Activated gamma-delta T cell treated with Interleukin-2 at 50 U/mL for 16 hours (primary cell): ENCODE measurements around the gene ATP2B2.
"Not testable (repeated sequence)": the region's sequence is repeated elsewhere in the genome, so short reads cannot be mapped to it uniquely, and the experiment has no call there.

ENCODE experiments used
- DNase-seq: peaks from one replicate; pipeline ENCODE4 v3.0.0-alpha.2; 2020

Gene ATP2B2

GRCh38 chr3:10317311-10317960, 187.9 kb downstream of the ATP2B2 start:
- DNase-seq, result no peak

DNA sequence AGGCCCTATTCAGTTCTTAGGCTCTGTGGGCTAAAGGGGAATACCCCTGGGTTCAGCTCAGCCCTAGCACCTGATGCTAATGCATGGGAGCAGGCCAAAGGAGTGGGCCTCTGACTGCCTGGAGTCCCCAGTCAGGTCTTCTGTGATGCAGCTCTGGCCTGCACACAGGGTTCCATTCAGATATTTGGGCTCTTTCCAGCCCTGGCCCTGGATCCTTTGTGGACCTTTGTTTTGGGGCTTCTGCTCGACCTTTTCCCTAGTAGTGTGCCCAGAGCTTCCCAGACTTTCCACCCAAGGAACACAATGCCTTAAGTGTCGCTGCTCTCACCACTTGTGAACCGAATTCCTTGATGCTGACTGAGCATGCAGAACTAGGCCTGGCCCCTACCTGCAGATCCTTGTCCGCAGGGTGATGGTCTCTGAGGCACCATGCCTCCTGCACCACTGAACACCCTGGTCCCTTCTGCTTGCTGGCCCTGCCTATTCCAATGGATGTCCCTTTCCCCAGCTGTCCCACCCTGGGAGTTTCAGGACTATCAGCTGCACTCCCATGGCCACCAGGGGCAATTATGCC, 189.5 kb downstream of the ATP2B2 start:
- DNase-seq, result no peak

- no peak for DNase-seq
These were observed 190.3 kb downstream of the ATP2B2 start for GRCh38 chr3:10315101-10315500.

GRCh38 chr3:10312861-10313260, 192.5 kb downstream of the ATP2B2 start:
- no peak for DNase-seq

GRCh38 chr3:10312391-10312790, 193.0 kb downstream of the ATP2B2 start:
- no peak for DNase-seq

DNA sequence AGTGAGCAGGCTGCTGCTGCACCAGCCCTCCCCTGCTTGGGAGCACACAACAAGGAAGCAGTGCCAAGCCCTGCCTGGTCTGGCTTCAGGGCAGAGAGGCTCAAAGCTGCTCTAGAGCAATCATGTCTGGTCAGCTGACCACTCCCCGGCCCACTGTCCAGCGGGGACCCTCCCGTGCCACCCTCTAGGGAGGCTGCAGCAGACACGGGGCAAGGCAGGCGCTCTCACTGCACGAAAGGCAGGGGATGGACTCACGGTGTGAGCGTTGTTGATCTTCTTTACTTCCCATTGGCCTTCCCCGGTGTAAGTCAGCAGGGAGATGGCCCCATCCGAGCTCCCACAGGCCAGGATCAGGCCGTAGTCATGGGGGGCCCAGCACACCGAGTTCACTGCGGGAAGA, 193.7 kb downstream of the ATP2B2 start:
- DNase-seq, result no peak

- DNase-seq, result no peak
These were observed 194.8 kb downstream of the ATP2B2 start for GRCh38 chr3:10310578-10310977.

GRCh38 chr3:10309736-10310135, 195.7 kb downstream of the ATP2B2 start:
- DNase-seq, result no peak

GRCh38 chr3:10308678-10309077, 196.7 kb downstream of the ATP2B2 start:
- no peak for DNase-seq

- no peak for DNase-seq
These were observed 199.2 kb downstream of the ATP2B2 start for GRCh38 chr3:10306156-10306555.

DNA sequence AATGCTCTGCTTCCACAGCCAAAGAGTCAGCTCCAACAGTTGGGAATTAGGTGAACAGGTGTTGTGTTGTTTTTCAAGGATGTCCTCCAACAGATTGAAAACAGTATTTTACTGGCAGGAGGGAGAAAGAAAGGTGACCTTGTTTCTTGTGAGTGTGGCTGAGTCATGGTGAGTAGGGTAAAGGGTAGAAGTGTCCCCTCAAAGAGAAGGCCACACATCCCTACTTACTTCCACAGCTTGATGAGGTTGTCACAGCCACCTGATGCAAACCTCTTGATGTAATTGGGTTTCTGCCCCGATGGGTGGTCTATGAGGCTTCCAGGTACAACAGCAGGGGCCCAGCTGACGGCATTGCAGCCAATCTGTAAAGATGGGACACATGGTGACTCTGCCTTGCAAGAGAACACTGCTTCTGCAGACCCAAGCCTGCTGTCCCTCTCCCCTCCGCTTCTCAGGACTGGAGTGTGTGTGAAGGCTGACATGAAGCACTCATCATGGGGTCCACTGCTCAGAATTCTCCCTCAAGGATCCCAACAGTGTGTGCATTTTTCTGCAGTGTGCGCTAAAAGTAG, 200.0 kb downstream of the ATP2B2 start:
- no peak for DNase-seq

DNA sequence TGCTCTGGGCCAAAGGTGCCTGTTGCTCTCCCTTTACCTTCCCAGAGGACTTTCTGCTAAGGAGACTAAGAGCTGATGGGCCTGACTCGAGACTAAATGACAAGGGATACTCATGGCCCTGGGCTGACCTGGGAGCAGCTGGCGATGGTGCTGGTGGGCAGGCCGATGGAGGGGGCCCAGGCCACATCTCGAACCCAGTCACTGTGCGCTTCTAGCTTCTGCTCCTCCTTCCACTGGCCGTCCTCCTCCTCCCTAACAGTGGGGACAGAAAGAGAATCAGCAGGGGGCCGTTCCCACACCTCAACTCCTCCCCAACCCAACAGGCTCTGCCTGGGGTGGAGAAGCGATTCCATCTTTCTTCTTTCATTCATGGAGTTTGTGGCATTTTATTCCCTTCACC, 200.5 kb downstream of the ATP2B2 start:
- no peak for DNase-seq

DNA sequence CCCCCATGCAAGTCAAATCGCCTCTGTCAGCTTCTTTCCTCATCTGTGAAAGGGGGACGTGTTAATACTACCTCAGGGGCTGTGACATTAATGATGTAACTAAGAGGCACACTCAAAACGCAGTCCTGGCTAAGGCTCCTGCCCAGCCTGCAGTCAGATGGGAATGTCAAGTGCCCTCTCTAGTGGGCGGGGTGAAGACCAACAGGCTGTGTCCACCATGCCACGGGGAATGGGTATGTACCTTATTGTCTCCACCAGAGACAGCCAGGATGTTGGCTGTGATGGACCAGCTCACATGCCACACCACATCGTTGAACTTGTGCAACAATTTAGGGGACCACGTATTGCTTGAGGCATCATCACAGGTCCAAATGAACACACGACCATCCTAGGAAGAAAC, 201.6 kb downstream of the ATP2B2 start:
- DNase-seq, result no peak

DNA sequence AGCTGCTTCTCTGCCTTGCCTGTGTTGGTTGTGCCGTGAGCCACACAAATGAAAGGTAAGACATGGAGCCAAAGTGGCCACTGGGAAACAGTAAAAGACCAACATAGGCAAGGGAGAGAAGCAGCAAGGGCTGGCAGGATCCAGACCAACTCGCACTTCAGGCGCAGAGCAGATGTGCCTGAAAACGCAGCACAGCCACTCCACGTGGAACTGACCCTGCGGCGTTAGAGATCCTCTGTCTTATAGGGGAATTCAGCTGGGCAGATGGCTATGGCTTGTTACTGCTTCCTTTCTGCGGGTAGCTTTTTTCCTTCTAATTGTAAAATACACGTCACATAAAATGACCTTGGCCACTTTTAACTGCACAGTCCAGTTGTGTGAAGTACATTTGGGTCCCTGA, 202.3 kb downstream of the ATP2B2 start:
- DNase-seq, result no peak

GRCh38 chr3:10300087-10300486, 205.3 kb downstream of the ATP2B2 start:
- no peak for DNase-seq

DNA sequence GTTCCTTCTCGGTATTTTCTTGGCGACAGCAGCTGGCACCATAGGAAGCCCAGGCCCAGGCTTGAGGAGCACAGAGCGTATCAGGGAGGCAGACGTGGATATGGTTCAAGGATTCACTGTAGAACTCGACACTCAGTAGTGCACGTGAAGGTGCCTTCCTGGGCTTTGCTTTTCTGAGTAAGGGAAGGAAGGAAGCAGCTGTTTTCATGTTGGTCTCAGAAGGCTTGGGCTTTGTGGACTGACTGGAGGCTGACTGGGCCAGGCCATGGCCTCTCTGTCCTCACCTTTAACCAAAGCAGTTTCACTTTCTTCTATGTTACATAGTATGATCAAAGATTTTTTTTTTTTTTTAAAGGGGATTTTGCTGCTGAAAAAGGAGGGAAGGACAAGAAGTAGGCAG, 205.7 kb downstream of the ATP2B2 start:
- DNase-seq, result no peak

DNA sequence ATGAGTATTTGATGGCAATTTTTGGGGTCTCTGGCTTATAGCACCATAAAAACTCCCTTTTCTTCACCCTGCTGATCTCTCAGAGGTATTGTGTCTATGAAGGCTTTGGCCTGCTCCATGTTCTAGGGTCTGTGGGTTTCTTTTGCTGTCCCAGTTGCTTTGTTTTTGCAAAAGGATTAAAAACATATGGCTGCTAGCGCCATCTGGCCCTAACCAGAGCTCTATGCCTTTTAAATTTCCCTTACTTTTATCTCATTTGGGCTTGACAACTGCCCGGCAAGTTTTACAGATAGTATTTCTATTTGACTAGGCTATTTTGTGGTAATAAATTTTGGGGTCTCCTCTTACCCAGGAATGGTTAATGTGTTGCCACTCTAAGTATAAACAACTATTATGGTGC, 206.2 kb downstream of the ATP2B2 start:
- DNase-seq, result no peak

DNA sequence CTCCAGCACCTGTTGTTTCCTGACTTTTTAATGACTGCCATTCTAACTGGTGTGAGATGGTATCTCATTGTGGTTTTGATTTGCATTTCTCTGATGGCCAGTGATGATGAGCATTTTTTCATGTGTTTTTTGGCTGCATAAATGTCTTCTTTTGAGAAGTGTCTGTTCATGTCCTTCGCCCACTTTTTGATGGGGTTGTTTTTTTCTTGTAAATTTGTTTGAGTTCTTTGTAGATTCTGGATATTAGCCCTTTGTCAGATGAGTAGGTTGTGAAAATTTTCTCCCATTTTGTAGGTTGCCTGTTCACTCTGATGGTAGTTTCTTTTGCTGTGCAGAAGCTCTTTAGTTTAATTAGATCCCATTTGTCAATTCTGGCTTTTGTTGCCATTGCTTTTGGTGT, 207.3 kb downstream of the ATP2B2 start:
- not testable (repeated sequence) for DNase-seq

DNA sequence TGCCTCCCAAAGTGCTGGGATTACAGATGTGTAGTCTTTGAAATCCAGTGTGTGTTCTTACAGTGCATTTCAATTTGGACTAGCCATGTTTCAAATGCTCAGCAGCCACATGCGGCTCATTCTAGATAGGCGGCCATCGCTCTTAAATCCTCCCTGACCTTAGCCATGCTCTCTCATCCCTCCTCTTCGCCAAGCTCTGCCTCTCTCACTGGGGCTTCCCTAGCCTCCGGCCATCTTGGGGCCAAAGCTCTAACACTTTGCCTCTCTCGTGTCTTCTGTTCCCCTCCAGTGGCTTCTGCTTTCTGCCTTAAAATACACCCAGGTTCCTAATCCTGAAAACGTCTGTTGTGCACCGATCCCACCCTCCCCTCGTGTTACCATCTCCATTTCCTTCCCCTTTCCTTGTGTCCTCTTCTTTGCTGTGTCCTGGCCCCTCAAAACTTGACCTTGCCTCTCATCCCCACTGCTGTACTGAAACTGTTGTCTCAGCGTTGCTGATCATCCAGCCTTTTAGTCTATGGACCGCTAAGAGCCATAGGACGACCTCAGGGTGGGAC, 211.3 kb downstream of the ATP2B2 start:
- DNase-seq, result no peak

DNA sequence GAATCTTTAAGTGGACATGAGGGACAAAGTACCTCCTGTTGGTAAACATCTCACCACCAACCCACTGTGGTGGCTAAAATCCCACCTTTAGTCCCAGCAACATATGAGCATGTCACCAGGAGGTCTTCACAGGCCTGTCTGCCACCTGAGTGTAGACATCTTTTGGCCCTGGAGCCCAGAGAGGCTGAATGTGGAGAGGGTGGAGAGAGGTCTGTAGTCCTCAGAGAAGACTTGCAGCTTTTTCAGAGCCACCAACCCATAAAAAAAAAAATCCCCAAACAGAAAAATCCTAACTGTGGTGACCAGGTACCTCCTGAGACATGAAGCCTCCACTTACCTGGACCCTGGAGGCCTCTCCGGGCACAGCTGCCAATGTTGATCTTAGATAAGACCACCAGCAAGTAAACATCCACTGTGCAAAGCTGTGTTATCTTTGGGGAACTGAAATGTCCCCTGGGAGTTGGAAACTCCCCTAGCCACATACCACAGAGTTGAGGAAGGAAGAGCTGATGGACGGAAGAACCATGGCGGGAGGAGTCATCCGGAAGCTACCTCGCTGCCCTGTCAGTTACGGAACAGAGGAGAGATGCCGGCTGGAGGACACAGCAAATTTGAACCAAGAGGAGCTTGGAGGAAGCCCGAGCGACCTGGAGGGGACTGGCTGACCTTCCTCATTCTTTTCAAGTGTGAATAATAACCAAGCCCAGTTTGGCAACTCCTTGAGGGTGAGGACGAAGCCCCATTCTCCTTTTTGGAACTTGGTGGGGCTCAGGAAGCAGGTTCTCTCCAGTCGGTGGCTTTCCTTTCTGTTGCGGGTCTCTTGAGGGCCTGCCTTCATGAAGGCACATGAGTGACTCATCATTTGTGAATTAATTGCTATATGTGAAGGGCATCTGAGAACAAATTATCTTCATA, 212.6 kb downstream of the ATP2B2 start, which contains the start of gene GHRL:
GHRL (minus strand) TSS at position 443 of the 915 bp plus-strand sequence. CDS start 2,767 bp downstream, outside the sequence.
- no peak for DNase-seq

- no peak for DNase-seq
These were observed 213.7 kb downstream of the ATP2B2 start for GRCh38 chr3:10291641-10292040.

GRCh38 chr3:10290481-10291176, 214.8 kb downstream of the ATP2B2 start:
- no peak for DNase-seq
